ENCODE results near the gene PALM2AKAP2.

The PALM2AKAP2 gene

DNA sequence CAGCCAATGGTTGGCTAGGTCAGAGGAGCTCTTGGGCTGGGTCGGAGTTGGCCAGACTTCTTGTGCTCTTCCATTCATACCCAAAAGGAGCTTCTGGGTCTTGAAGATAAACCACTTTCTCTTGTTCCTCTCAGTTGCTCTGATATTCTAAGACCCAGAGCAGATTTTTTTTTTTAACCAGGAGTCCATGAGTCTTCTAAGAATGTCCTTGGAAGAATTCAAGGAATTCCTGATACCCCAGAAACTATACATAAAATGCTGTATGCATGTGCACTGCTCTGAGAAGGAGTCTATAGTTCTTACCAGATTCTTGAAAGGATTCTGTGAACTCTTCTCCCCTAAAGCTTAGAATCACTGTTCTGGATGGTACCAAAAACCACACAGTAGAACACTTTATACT lies 9.9 kb upstream of the PALM2AKAP2 start:
- no peak overlapping the region for H3K4me3 ChIP-seq (replicated peaks; ENCODE audit: low read depth, low read length)
- TF ChIP-seq, protein P1, sequence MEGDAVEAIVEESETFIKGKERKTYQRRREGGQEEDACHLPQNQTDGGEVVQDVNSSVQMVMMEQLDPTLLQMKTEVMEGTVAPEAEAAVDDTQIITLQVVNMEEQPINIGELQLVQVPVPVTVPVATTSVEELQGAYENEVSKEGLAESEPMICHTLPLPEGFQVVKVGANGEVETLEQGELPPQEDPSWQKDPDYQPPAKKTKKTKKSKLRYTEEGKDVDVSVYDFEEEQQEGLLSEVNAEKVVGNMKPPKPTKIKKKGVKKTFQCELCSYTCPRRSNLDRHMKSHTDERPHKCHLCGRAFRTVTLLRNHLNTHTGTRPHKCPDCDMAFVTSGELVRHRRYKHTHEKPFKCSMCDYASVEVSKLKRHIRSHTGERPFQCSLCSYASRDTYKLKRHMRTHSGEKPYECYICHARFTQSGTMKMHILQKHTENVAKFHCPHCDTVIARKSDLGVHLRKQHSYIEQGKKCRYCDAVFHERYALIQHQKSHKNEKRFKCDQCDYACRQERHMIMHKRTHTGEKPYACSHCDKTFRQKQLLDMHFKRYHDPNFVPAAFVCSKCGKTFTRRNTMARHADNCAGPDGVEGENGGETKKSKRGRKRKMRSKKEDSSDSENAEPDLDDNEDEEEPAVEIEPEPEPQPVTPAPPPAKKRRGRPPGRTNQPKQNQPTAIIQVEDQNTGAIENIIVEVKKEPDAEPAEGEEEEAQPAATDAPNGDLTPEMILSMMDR (IDR thresholded peaks at IDR 0.05; ENCODE audit: low read length, missing control alignments) = no peak
- no peak for DNase-seq (ENCODE audit: low read depth)

DNA sequence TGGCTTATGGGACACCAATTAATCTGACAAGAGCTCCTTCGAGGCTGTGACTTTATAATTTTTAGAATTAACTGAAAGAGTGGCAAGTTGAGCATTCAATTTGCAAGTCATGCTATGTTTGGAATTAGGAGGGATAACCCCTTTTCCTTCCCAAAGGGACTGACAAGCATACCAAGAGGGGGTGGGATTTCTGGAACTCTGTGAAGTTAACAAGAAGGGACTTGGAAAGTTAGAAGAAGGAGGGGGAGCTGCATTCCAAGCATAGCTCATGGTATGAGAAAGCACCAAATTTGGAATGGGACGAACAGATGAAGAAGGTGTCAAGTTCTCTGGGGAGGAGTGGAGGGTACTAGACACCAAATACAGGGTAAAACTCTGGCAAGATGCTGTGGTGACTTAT lies 8.9 kb upstream of the PALM2AKAP2 start:
- no peak overlapping the region for H3K4me3 ChIP-seq (replicated peaks; ENCODE audit: low read depth, low read length)
- TF ChIP-seq, protein P1 (IDR thresholded peaks at IDR 0.05; ENCODE audit: low read length, missing control alignments) = no peak
- DNase-seq (ENCODE audit: low read depth) = peak; percentile 65

DNA sequence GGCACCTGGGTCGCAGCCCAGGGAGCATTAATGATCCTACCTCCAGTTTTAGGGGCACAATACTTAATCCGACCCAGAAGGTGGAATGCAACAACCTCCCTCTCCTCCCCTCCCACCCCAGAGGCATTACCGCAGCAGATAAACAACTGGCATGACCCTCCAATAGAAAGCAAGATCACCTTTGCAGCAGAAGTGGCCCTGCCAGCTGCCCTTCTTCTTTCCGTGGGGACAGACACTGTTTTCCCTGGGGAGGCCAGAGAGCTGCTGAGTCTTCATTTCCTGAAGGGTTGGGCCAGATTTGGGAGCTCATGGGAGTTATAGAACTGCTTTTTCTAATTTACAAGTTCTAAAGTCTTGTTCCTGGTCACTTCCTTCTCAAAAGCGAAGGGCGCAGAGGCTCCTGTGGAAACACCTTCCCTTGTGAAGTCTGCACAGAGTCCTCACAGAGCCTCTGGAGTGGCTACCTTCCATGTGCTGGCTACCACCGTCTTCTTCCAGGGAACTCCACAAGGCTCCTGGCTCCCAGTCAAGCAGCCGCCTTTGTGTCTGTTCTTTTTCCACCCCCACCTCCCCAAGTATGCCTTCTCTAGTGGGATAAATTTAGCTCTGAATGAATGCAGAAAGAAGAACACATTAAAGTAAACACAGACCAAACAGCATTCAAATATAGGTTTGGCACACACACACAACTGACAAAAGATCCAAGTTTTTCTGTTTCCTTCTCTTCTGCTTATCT lies 8.0 kb upstream of the PALM2AKAP2 start:
- peak; percentile 38 for DNase-seq (ENCODE audit: low read depth)
- TF ChIP-seq, protein P1 (IDR thresholded peaks at IDR 0.05; ENCODE audit: low read length, missing control alignments) = no peak
- no peak overlapping the region for H3K4me3 ChIP-seq (replicated peaks; ENCODE audit: low read depth, low read length)

DNA sequence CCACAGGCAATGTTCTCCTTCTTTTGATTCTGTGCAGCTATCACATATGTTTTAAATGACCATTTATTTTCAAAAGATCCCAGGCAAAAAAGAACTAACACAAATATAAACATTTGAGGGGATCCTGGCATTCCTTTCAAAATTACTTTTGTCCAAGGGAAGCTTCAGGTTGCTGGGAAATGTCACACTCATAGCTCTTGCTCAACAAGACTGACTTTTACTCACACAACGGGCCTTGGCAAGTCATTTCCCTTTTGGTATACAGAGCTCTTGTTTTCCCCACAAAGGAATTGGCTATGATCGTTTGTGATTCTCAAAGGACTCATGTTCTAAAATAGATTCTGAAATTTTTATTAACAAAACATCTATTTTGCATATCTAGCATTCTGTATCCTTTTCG lies 4.5 kb upstream of the PALM2AKAP2 start:
- TF ChIP-seq, protein P1 (IDR thresholded peaks at IDR 0.05; ENCODE audit: low read length, missing control alignments) = no peak
- peak; percentile 41 for DNase-seq (ENCODE audit: low read depth)
- H3K4me3 ChIP-seq (replicated peaks; ENCODE audit: low read depth, low read length) = no peak overlapping the region

DNA sequence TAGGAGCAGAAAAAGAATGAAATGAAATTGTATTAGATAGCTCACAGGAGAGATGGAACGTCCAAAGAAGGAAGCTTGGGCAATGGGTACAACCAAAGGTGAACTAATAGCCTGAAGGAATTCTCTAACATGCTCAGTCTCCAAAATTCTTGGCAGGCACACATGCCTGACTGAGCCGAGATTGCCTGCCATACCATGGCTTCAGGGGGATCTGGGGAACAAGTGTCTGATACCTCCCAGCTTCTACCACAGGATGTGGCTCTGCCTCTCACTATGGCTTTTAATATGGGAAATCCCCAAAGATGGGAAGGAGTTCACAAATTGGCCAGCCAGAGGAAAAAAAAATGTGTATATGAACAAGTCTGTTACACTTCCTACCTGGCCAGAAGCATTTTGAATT lies 3.6 kb upstream of the PALM2AKAP2 start:
- H3K4me3 ChIP-seq (replicated peaks; ENCODE audit: low read depth, low read length) = no peak overlapping the region
- TF ChIP-seq, protein P1 (IDR thresholded peaks at IDR 0.05; ENCODE audit: low read length, missing control alignments) = no peak
- DNase-seq (ENCODE audit: low read depth) = no peak

DNA sequence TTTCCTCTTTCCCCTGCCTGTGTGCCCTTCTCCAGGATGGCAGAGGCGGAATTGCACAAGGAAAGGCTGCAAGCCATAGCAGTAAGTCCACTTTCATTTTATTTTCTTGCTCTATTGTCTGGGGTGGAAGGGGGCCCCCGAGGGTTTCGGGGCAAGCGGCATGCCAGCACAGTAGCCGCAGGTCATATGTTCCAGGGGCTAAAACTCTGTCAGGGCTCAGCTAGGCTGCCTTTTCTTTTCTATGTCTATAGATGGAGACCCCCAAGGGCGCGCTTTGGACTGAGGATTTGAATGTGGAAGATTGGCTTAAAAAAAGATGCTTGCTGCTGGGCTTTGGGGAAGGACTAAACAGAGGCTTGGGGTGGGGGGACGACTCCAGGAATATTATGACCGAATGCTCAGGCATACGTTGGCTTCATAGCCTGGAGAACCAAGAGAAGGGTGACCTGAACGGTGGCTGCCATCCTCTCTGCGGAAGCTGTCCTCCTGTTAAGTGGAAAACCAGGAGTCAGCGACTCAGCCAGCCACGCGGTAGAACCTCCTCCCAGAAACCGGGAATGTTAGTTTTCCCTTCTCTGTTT lies 545 bp downstream of the PALM2AKAP2 start:
- TF ChIP-seq, protein P1 (IDR thresholded peaks at IDR 0.05; ENCODE audit: low read length, missing control alignments) = no peak
- peak overlapping the region; percentile 80 for H3K4me3 ChIP-seq (replicated peaks; ENCODE audit: low read depth, low read length)
- DNase-seq (ENCODE audit: low read depth) = peak; percentile 14

DNA sequence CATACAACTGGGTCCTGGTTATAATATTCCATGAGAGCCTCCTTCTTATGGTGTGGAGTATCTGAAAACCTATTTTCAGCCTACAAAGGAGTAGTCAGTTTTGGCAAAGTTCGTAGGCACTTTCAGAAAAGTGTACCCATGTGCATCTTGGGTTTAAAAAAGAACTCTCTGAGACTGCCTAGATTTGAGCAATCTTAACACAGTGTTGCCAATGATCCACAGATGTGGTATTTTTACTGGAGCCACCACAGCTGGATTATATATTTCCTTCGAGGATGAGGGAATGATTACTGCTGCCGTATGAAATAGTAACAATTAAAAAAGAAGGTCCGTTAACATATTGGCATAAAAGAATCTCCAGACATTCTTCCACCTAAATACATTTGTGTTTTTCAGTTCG lies 1.1 kb downstream of the PALM2AKAP2 start:
- peak overlapping the region; percentile 80 for H3K4me3 ChIP-seq (replicated peaks; ENCODE audit: low read depth, low read length)
- TF ChIP-seq, protein P1 (IDR thresholded peaks at IDR 0.05; ENCODE audit: low read length, missing control alignments) = no peak
- peak; percentile 8 for DNase-seq (ENCODE audit: low read depth)

All from fibroblast of pulmonary artery (primary cell).